GM21367 (cell line): ENCODE results near the gene SCNN1B.

ENCODE experiments used
- ATAC-seq: cut with Tn5 transposase; IDR thresholded peaks from one replicate; pipeline ENCODE4 v1.9.1; 2021; ENCODE audit not compliant: unreplicated experiment

SCNN1B gene

GRCh38 chr16:23319861-23320615, 17.9 kb downstream of the SCNN1B start:
- no peak for ATAC-seq

- ATAC-seq: no peak
Measured at GRCh38 chr16:23320693-23321092, 18.6 kb downstream of the SCNN1B start.

GRCh38 chr16:23321206-23321875, 19.2 kb downstream of the SCNN1B start:
- no peak for ATAC-seq

- ATAC-seq: no peak
Measured at GRCh38 chr16:23323224-23324030, 21.3 kb downstream of the SCNN1B start.

GRCh38 chr16:23324727-23325126, 22.6 kb downstream of the SCNN1B start:
- ATAC-seq: no peak

GRCh38 chr16:23327836-23328235, 25.7 kb downstream of the SCNN1B start:
- no peak for ATAC-seq

- ATAC-seq: no peak
Measured at GRCh38 chr16:23330161-23330560, 28.1 kb downstream of the SCNN1B start.

- ATAC-seq: no peak
Measured at GRCh38 chr16:23330583-23331249, 28.6 kb downstream of the SCNN1B start.

GRCh38 chr16:23333034-23333579, 31.0 kb downstream of the SCNN1B start:
- no peak for ATAC-seq

GRCh38 chr16:23333831-23334456, 31.8 kb downstream of the SCNN1B start:
- no peak for ATAC-seq

GRCh38 chr16:23334457-23334853, 32.4 kb downstream of the SCNN1B start:
- no peak for ATAC-seq

GRCh38 chr16:23334950-23335349, 32.8 kb downstream of the SCNN1B start:
- no peak for ATAC-seq

- no peak for ATAC-seq
Measured at GRCh38 chr16:23337836-23338550, 35.9 kb downstream of the SCNN1B start.

- ATAC-seq: no peak
Measured at GRCh38 chr16:23339787-23340186, 37.7 kb downstream of the SCNN1B start.

- no peak for ATAC-seq
Measured at GRCh38 chr16:23342083-23342640, 40.1 kb downstream of the SCNN1B start.

GRCh38 chr16:23343643-23344612, 41.8 kb downstream of the SCNN1B start:
- ATAC-seq: no peak

- no peak for ATAC-seq
Measured at GRCh38 chr16:23345237-23345636, 43.1 kb downstream of the SCNN1B start.
